ENCODE data around the gene LSM7.

The LSM7 gene

GRCh38 chr19:2336528-2337328 lies 8.3 kb upstream of the LSM7 start:
- DNase-seq, result no peak

- DNase-seq, result no peak
These were observed 7.5 kb upstream of the LSM7 start for GRCh38 chr19:2335848-2336247.

- DNase-seq, result no peak
These were observed 6.8 kb upstream of the LSM7 start for GRCh38 chr19:2334986-2335846.

GRCh38 chr19:2334426-2334825 lies 6.0 kb upstream of the LSM7 start:
- DNase-seq, result no peak

- no peak for DNase-seq
These were observed 5.4 kb upstream of the LSM7 start for GRCh38 chr19:2333807-2334211.

GRCh38 chr19:2333027-2333806 lies 4.8 kb upstream of the LSM7 start:
- peak; percentile 63 for DNase-seq

- DNase-seq, result no peak
These were observed 4.1 kb upstream of the LSM7 start for GRCh38 chr19:2332341-2333026.

- no peak for DNase-seq
These were observed 3.3 kb upstream of the LSM7 start for GRCh38 chr19:2331601-2332246.

GRCh38 chr19:2330632-2331284 lies 2.4 kb upstream of the LSM7 start:
- no peak for DNase-seq

- no peak for DNase-seq
These were observed 1.9 kb upstream of the LSM7 start for GRCh38 chr19:2330255-2330631.

GRCh38 chr19:2329501-2329916 lies 1.1 kb upstream of the LSM7 start:
- no peak for DNase-seq

GRCh38 chr19:2329149-2329478 lies 728 bp upstream of the LSM7 start:
- no peak for DNase-seq

- DNase-seq, result no peak
These were observed 499 bp downstream of the LSM7 start for GRCh38 chr19:2327773-2328400.

- DNase-seq, result no peak
These were observed 1.6 kb downstream of the LSM7 start for GRCh38 chr19:2326699-2327360.

- no peak for DNase-seq
These were observed 2.9 kb downstream of the LSM7 start for GRCh38 chr19:2325281-2326046.

GRCh38 chr19:2324220-2324948 lies 4.0 kb downstream of the LSM7 start:
- no peak for DNase-seq

- no peak for DNase-seq
These were observed 4.7 kb downstream of the LSM7 start for GRCh38 chr19:2323707-2324106.

GRCh38 chr19:2321565-2322283 lies 6.7 kb downstream of the LSM7 start:
- no peak for DNase-seq

- no peak for DNase-seq
These were observed 7.4 kb downstream of the LSM7 start for GRCh38 chr19:2320939-2321338.
